Transverse colon (tissue), 4 donors: Measurements from ENCODE around the gene ARHGAP22. TPM values are rescaled to one million over a fixed set of nuclear protein-coding genes. Genes with fewer than 3 reads are reported as not detected.

Experiments
- DNase-seq: peaks from one replicate; pipeline ENCODE4 v3.0.0-alpha.2; 2019
- H3K27ac ChIP-seq, 4 donors: fragments of 200-600 bp; sonication (generic); 2 replicates each; pipeline ENCODE4 v1.5.1; 2016 to 2018; ENCODE audit warnings: inconsistent platforms in 4 of 4
- H3K27me3 ChIP-seq: fragments of 200-600 bp; sonication (generic); 2 replicates; pipeline ENCODE4 v1.5.1; 2017; ENCODE audit warnings: inconsistent platforms
- H3K36me3 ChIP-seq, 4 donors: fragments of 200-600 bp; sonication (generic); 2 replicates each; pipeline ENCODE4 v1.5.1; 2017 to 2019; ENCODE audit warnings: inconsistent platforms in 4 of 4
- H3K4me1 ChIP-seq, 4 donors: fragments of 200-600 bp; sonication (generic); 2 replicates each; pipeline ENCODE4 v1.5.1; 2017 to 2020; ENCODE audit warnings: inconsistent platforms in 4 of 4
- H3K4me3 ChIP-seq, 4 donors: fragments of 200-600 bp; sonication (generic); 1 replicate in 1 of 4; 2 replicates in 3 of 4; pipeline versions ENCODE4 v1.5.1 to v1.6.1; 2017 to 2019; ENCODE audit warnings: inconsistent platforms in 4 of 4
- H3K9me3 ChIP-seq, 2 donors: fragments of 200-600 bp; sonication (generic); 2 replicates each; pipeline ENCODE4 v1.5.1; 2017 to 2019; ENCODE audit warnings: inconsistent platforms in 2 of 2
- CTCF ChIP-seq, 5 experiments: fragments of 200-600 bp in 3 of 5; fragments of 450-650 bp in 2 of 5; sonication (generic) in 3 of 5; IDR thresholded peaks; 1 replicate in 2 of 5; 2 replicates in 3 of 5; pipeline ENCODE4 v1.5.1; 2016 to 2017; ENCODE audit warnings: antibody characterized with exemption in 5 of 5, inconsistent platforms in 3 of 5, mild to moderate bottlenecking in 2 of 5, moderate library complexity in 1 of 5
- EP300 ChIP-seq: sonication (generic); formaldehyde crosslinking; IDR thresholded peaks from one replicate; pipeline ENCODE4 v1.6.1; 2017; ENCODE audit warnings: antibody characterized with exemption, low read depth
- POLR2A ChIP-seq: fragments of 450-650 bp; IDR thresholded peaks from one replicate; pipeline ENCODE4 v1.6.1; 2016; ENCODE audit warnings: antibody characterized with exemption, mild to moderate bottlenecking, moderate library complexity
- POLR2AphosphoS5 ChIP-seq, 3 donors: sonication (generic); formaldehyde crosslinking; IDR thresholded peaks; one replicate each; pipeline ENCODE4 v1.6.1; 2016; ENCODE audit warnings: antibody characterized with exemption in 3 of 3
- WGBS, 2 donors: methylation state at CpG; one replicate each; pipeline ENCODE4 v1.1.5; 2018; ENCODE audit warnings: low coverage in 1 of 2; 5-methylcytosine and 5-hydroxymethylcytosine counted together
- in situ Hi-C, 4 donors: fragments of 200-750 bp; cut with MboI; loops; one replicate each; pipeline versions ENCODE4 v1.15.0 to v1.15.1; 2017; ENCODE audit warnings: low sequenced_read_pairs in 3 of 4, low pct_ligation_motif_present in 1 of 4, low pct_unique_long_range_greater_than_20kb in 1 of 4
- intact Hi-C: fragments of 100-400 bp; cut with DNase I; formaldehyde crosslinking; loops from one replicate; pipeline ENCODE4 v1.15.1; 2023; ENCODE audit warnings: low total_unique reads
- total RNA-seq, 4 donors: library from RNA; depleted of rRNA; stranded (reverse); fragments of >200 nt; gene quantifications; one replicate each; pipeline ENCODE4 v1.1.0, GENCODE V29; 2016

Gene ARHGAP22
- total RNA-seq, 4 donors from 2014 or later = 1.4 to 3.4 (median 1.7) TPM; not detected in 1

GRCh38 chr10:48406204-48406603, 198.7 kb downstream of the ARHGAP22 start:
- in situ Hi-C loops = no loop called here
- DNase-seq = no peak
- intact Hi-C loops = no loop called here

GRCh38 chr10:48404646-48405045, 200.2 kb downstream of the ARHGAP22 start:
- H3K36me3 ChIP-seq = peaks cover 0 to 4% (median under 1%) of the 10 kb centered on the region in 4 donors
- no peak for TF ChIP-seq EP300
- TF ChIP-seq POLR2A = no peak
- no peak for TF ChIP-seq POLR2AphosphoS5 (IDR thresholded peaks at IDR 0.05)
- no peak for TF ChIP-seq CTCF (IDR thresholded peaks at IDR 0.05)

More at GRCh38 chr10:48406204-48406603, 198.7 kb downstream of the ARHGAP22 start:
- Histone ChIP-seq H3K27me3 (no peaks in the 10 kb centered on the region), H3K36me3 (peaks cover 0 to 16% (median 7%) of the 10 kb centered on the region in 4 donors), H3K9me3 (no peaks in the 10 kb centered on the region), H3K27ac (no peak overlapping the region), H3K4me3 (no peak overlapping the region), H3K4me1 (no peaks in the 10 kb centered on the region)
- TF ChIP-seq CTCF (IDR thresholded peaks at IDR 0.05) (no peak), POLR2AphosphoS5 (IDR thresholded peaks at IDR 0.05) (no peak), POLR2A (no peak), EP300 (no peak)
- WGBS, 2 donors = 92 to 96% methylated on average over 3 of the region's 3 CpGs

GRCh38 chr10:48400850-48401220, 204.0 kb downstream of the ARHGAP22 start:
- DNase-seq = no peak
- Histone ChIP-seq H3K36me3 (no peaks in the 10 kb centered on the region), H3K9me3 (no peaks in the 10 kb centered on the region), H3K27ac (no peak overlapping the region), H3K4me1 (peaks cover 0 to 14% (median 7%) of the 10 kb centered on the region in 4 donors), H3K27me3 (no peaks in the 10 kb centered on the region), H3K4me3 (no peak overlapping the region)
- 89 to 100% methylated on average over 1 of the region's 1 CpG for WGBS, 2 donors
- in situ Hi-C loops = no loop called here
- TF ChIP-seq POLR2A = no peak
- no peak for TF ChIP-seq POLR2AphosphoS5 (IDR thresholded peaks at IDR 0.05)
- no peak for TF ChIP-seq CTCF (IDR thresholded peaks at IDR 0.05)
- TF ChIP-seq EP300 = no peak
- intact Hi-C loops = no loop called here

More at GRCh38 chr10:48404646-48405045, 200.2 kb downstream of the ARHGAP22 start:
- DNase-seq = no peak
- in situ Hi-C loops = no loop called here
- no peaks in the 10 kb centered on the region for H3K27me3 ChIP-seq
- H3K9me3 ChIP-seq = no peaks in the 10 kb centered on the region
- H3K4me3 ChIP-seq = no peak overlapping the region
- 94 to 98% methylated on average over 4 of the region's 4 CpGs for WGBS, 2 donors
- no peak overlapping the region for H3K27ac ChIP-seq
- H3K4me1 ChIP-seq = peaks cover 0 to 11% (median 7%) of the 10 kb centered on the region in 4 donors
- intact Hi-C loops = no loop called here

- H3K36me3 ChIP-seq = no peaks in the 10 kb centered on the region
- no peaks in the 10 kb centered on the region for H3K9me3 ChIP-seq
- in situ Hi-C loops = no loop called here
- no peak for DNase-seq
- WGBS, 2 donors = 67 to 83% methylated on average over 2 to 3 of the region's 3 CpGs
- H3K27ac ChIP-seq = no peak overlapping the region
- intact Hi-C loops = no loop called here
- TF ChIP-seq CTCF (IDR thresholded peaks at IDR 0.05) (no peak), POLR2A (no peak), EP300 (no peak), POLR2AphosphoS5 (IDR thresholded peaks at IDR 0.05) (no peak)
- peaks cover 0 to 14% (median 7%) of the 10 kb centered on the region in 4 donors for H3K4me1 ChIP-seq
- H3K27me3 ChIP-seq = no peaks in the 10 kb centered on the region
- H3K4me3 ChIP-seq = no peak overlapping the region
Measured at GRCh38 chr10:48400129-48400849, 204.6 kb downstream of the ARHGAP22 start.
